Astrocyte of the spinal cord (primary cell): Measurements from ENCODE around the gene PCBD1.

Source experiments
- DNase-seq: peaks from one replicate; pipeline ENCODE4 v3.0.0; 2011; ENCODE audit warnings: low read depth, low spot score
- H3K4me3 ChIP-seq: 2 replicates; pipeline ENCODE4 v1.5.1; 2011; ENCODE audit warnings: low read depth, mild to moderate bottlenecking, low read length, moderate library complexity
- CTCF ChIP-seq: IDR thresholded peaks from 2 replicates; pipeline ENCODE4 v1.5.1; 2012; ENCODE audit warnings: low read depth, mild to moderate bottlenecking, low read length, inconsistent platforms
- in situ Hi-C: cut with HindIII; loops from 2 replicates; pipeline ENCODE4 v1.10.0; 2017; ENCODE audit warnings: low sequenced_read_pairs

PCBD1 gene

GRCh38 chr10:70914316-70914864 lies 26.0 kb upstream of the PCBD1 start:
- in situ Hi-C loops, result no loop called here
- H3K4me3 ChIP-seq, result no peak overlapping the region
- TF ChIP-seq CTCF, result no peak
- no peak for DNase-seq

GRCh38 chr10:70913893-70914240 lies 25.5 kb upstream of the PCBD1 start:
- H3K4me3 ChIP-seq, result no peak overlapping the region
- in situ Hi-C loops, result no loop called here
- no peak for DNase-seq
- TF ChIP-seq CTCF, result no peak

GRCh38 chr10:70913191-70913892 lies 25.0 kb upstream of the PCBD1 start:
- no peak overlapping the region for H3K4me3 ChIP-seq
- no peak for TF ChIP-seq CTCF
- in situ Hi-C loops, result no loop called here
- no peak for DNase-seq

GRCh38 chr10:70912556-70912955 lies 24.2 kb upstream of the PCBD1 start:
- DNase-seq, result no peak
- no peak for TF ChIP-seq CTCF

GRCh38 chr10:70911386-70911785 lies 23.0 kb upstream of the PCBD1 start:
- in situ Hi-C loops, result no loop called here
- no peak for TF ChIP-seq CTCF
- no peak overlapping the region for H3K4me3 ChIP-seq
- DNase-seq, result no peak

More at GRCh38 chr10:70912556-70912955, 24.2 kb upstream of the PCBD1 start:
- in situ Hi-C loops, result no loop called here
- H3K4me3 ChIP-seq, result no peak overlapping the region

- DNase-seq, result no peak
- no peak for TF ChIP-seq CTCF
- no peak overlapping the region for H3K4me3 ChIP-seq
- in situ Hi-C loops, result no loop called here
Measured at GRCh38 chr10:70910486-70911341, 22.3 kb upstream of the PCBD1 start.
